ENCODE results near the gene RIMS3.

The RIMS3 gene

DNA sequence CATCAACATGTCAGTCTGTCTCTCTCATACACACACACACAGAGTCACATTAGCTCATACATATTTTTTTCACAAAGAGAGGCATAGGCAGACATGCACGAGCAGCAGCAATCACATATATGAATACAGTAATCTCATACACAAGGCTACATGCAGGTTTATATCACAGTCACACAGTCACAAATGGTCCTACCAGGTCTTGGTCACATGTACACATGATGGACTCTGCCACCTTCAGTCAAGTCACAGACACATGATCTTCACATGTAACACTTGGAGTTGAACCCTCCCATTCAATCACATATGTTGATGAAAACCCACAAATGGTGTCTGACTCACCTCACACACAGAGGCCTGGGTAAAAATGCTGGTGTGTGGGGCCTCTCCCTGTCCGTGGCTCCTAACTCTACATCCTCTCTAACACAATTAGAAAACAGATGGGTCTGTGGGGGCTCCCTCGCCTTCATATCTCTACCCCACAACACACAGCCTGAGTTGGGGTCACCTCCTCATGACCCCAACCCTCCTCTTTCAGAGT is 27.9 kb downstream of the RIMS3 start:
- no peak for TF ChIP-seq FOXA1 (IDR thresholded peaks at IDR 0.05)
- no peak for TF ChIP-seq BHLHE40 (IDR thresholded peaks at IDR 0.05; ENCODE audit: borderline replicate concordance)
- no peak for TF ChIP-seq ELF4 (IDR thresholded peaks at IDR 0.05)
- no peak for TF ChIP-seq PKNOX1 (IDR thresholded peaks at IDR 0.05)
- TF ChIP-seq NFRKB (IDR thresholded peaks at IDR 0.05): no peak
- no peak for TF ChIP-seq L3MBTL2 (conservative IDR thresholded peaks at IDR 0.05)
- no peak for TF ChIP-seq SP1 (IDR thresholded peaks at IDR 0.05)
- no peak for TF ChIP-seq LEF1 (IDR thresholded peaks at IDR 0.05; ENCODE audit: borderline replicate concordance)
- no peak for TF ChIP-seq FOXK2 (IDR thresholded peaks at IDR 0.05)
- TF ChIP-seq ARNT (IDR thresholded peaks at IDR 0.05): no peak
- TF ChIP-seq TARDBP (IDR thresholded peaks at IDR 0.05): no peak
- TF ChIP-seq ZNF384 (IDR thresholded peaks at IDR 0.05): no peak
- no peak for TF ChIP-seq HDGF (IDR thresholded peaks at IDR 0.05; ENCODE audit: borderline replicate concordance)
- no peak for TF ChIP-seq CTBP1 (IDR thresholded peaks at IDR 0.05; ENCODE audit: borderline replicate concordance)
- no peak for TF ChIP-seq SUZ12 (IDR thresholded peaks at IDR 0.05)
- ChIA-PET POLR2A (no interaction called here), CTCF (interaction anchor here (0.7 kb wide), 1 partner anchor 23 kb away, joined by 3 read pairs; no protein-coding TSS in a partner anchor)
- DNase-seq (ENCODE audit: extremely low spot score): no peak

DNA sequence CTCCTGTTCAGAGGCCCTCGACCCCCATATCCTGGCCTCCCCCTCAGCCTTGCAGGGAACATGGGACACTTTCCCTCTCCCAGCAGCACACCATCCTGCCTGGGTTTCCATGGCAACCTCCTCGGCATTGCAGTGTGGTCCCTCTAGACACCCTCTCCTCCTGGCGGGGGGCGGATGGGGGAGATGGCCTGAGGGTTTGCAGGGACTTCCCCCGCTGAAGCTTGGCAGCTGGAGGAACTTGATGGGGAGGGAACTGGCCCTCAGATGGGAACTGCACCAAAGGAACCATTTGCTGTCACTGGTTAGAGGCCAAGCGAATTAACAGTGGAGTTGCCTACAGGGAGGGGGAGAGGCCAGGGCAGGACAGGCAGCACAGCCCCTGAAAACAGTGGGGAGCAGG is 28.7 kb downstream of the RIMS3 start:
- CTCF ChIA-PET: no interaction called here
- POLR2A ChIA-PET: no interaction called here
- TF ChIP-seq HDGF (IDR thresholded peaks at IDR 0.05; ENCODE audit: borderline replicate concordance) (no peak), FOXA1 (IDR thresholded peaks at IDR 0.05) (no peak), LEF1 (IDR thresholded peaks at IDR 0.05; ENCODE audit: borderline replicate concordance) (no peak), FOXM1 (IDR thresholded peaks at IDR 0.05; ENCODE audit: borderline replicate concordance) (no peak), ELF4 (IDR thresholded peaks at IDR 0.05) (no peak), BHLHE40 (IDR thresholded peaks at IDR 0.05; ENCODE audit: borderline replicate concordance) (no peak), FOXK2 (IDR thresholded peaks at IDR 0.05) (no peak), ZNF384 (IDR thresholded peaks at IDR 0.05) (no peak), L3MBTL2 (conservative IDR thresholded peaks at IDR 0.05) (no peak), SP1 (IDR thresholded peaks at IDR 0.05) (no peak), PKNOX1 (IDR thresholded peaks at IDR 0.05) (no peak), TARDBP (IDR thresholded peaks at IDR 0.05) (no peak), SUZ12 (IDR thresholded peaks at IDR 0.05) (no peak), CTBP1 (IDR thresholded peaks at IDR 0.05; ENCODE audit: borderline replicate concordance) (no peak)
- no peak for DNase-seq (ENCODE audit: extremely low spot score)

DNA sequence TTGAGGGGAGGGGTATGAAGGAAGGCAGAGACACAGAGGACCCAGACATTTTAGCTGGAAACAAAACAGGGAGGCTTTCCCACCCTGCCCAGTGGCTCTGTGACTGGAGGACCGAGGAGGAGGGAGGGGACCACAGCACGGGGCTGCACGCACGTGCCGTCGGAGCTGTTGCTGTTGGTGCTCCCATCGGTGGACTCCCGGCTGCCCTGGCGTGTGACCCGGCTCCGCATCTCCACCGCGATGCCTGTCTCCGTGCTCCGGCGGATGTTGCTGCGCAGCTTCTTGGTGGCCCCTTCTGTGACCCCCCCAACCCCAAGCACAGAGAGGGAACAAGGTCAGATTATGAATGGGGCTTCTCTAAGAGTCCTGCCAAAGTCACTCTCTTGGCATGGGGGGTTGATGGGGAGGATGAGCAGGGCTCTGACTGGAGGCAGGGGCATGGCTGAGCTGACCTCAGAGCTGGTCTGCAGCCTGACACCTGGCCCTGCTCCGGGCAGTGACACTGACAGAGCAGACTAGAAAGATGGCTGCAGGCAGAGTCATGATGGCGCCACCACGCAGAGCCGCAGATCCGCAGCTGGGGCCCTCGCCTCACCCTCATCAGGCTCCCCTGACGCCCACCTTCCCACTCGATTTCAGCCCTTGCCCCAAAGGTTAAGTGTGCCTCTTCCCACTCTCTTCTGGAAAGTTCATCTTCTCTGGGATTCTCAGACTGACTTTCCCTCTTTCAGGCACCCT is 29.6 kb downstream of the RIMS3 start:
- no peak for DNase-seq (ENCODE audit: extremely low spot score)
- POLR2A ChIA-PET: no interaction called here
- CTCF ChIA-PET: no interaction called here
- TF ChIP-seq FOXA1 (IDR thresholded peaks at IDR 0.05): no peak
- no peak for TF ChIP-seq FOXM1 (IDR thresholded peaks at IDR 0.05; ENCODE audit: borderline replicate concordance)
- TF ChIP-seq ELF4 (IDR thresholded peaks at IDR 0.05): no peak
- TF ChIP-seq LEF1 (IDR thresholded peaks at IDR 0.05; ENCODE audit: borderline replicate concordance): no peak
- no peak for TF ChIP-seq SUZ12 (IDR thresholded peaks at IDR 0.05)
- no peak for TF ChIP-seq CTBP1 (IDR thresholded peaks at IDR 0.05; ENCODE audit: borderline replicate concordance)
- TF ChIP-seq SP1 (IDR thresholded peaks at IDR 0.05): no peak
- no peak for TF ChIP-seq NFRKB (IDR thresholded peaks at IDR 0.05)
- TF ChIP-seq ZNF384 (IDR thresholded peaks at IDR 0.05): no peak
- no peak for TF ChIP-seq TARDBP (IDR thresholded peaks at IDR 0.05)
- no peak for TF ChIP-seq L3MBTL2 (conservative IDR thresholded peaks at IDR 0.05)
- TF ChIP-seq FOXK2 (IDR thresholded peaks at IDR 0.05): no peak
- TF ChIP-seq PKNOX1 (IDR thresholded peaks at IDR 0.05): no peak
- no peak for TF ChIP-seq HDGF (IDR thresholded peaks at IDR 0.05; ENCODE audit: borderline replicate concordance)
- TF ChIP-seq ARNT (IDR thresholded peaks at IDR 0.05): no peak
- no peak for TF ChIP-seq BHLHE40 (IDR thresholded peaks at IDR 0.05; ENCODE audit: borderline replicate concordance)

GRCh38 chr1:40634901-40635655 is 30.4 kb downstream of the RIMS3 start:
- DNase-seq (ENCODE audit: extremely low spot score): no peak
- POLR2A ChIA-PET: no interaction called here
- CTCF ChIA-PET: no interaction called here
- no peak for TF ChIP-seq HDGF (IDR thresholded peaks at IDR 0.05; ENCODE audit: borderline replicate concordance)
- no peak for TF ChIP-seq BHLHE40 (IDR thresholded peaks at IDR 0.05; ENCODE audit: borderline replicate concordance)
- no peak for TF ChIP-seq ARNT (IDR thresholded peaks at IDR 0.05)
- no peak for TF ChIP-seq SUZ12 (IDR thresholded peaks at IDR 0.05)
- no peak for TF ChIP-seq FOXA1 (IDR thresholded peaks at IDR 0.05)
- TF ChIP-seq L3MBTL2 (conservative IDR thresholded peaks at IDR 0.05): no peak
- no peak for TF ChIP-seq ZNF384 (IDR thresholded peaks at IDR 0.05)
- no peak for TF ChIP-seq SP1 (IDR thresholded peaks at IDR 0.05)
- no peak for TF ChIP-seq TARDBP (IDR thresholded peaks at IDR 0.05)
- no peak for TF ChIP-seq LEF1 (IDR thresholded peaks at IDR 0.05; ENCODE audit: borderline replicate concordance)
- TF ChIP-seq FOXK2 (IDR thresholded peaks at IDR 0.05): no peak
- TF ChIP-seq FOXM1 (IDR thresholded peaks at IDR 0.05; ENCODE audit: borderline replicate concordance): no peak
- TF ChIP-seq ELF4 (IDR thresholded peaks at IDR 0.05): no peak
- no peak for TF ChIP-seq CTBP1 (IDR thresholded peaks at IDR 0.05; ENCODE audit: borderline replicate concordance)

DNA sequence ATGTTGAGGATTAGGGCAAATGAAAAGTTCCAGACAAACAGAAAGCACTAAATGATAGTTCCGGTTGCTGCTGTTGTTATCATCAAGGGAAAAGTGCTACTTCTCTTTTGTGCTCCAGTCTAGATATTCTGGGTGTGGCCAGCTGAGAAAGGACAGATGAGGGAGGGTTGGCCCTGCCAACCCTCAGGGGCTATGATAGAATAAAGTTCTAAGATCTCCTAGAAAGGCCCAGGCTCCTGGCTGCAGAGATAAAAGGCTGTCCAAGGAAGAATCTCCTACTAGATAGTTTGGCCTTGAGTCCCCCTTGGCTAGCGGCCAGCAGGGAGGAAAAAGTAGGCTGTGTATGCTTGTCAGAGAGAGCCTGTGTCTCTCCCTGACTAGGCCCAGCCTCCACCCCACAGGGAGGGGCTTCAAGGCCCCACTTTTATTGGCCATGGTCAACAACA is 31.5 kb downstream of the RIMS3 start:
- ChIA-PET POLR2A (interaction anchor here (1.3 kb wide), 1 partner anchor 58 kb away, joined by 4 read pairs; the partner anchor contains the start of gene NFYC), CTCF (no interaction called here)
- TF ChIP-seq FOXM1 (IDR thresholded peaks at IDR 0.05; ENCODE audit: borderline replicate concordance) (no peak), HDGF (IDR thresholded peaks at IDR 0.05; ENCODE audit: borderline replicate concordance) (no peak), NFRKB (IDR thresholded peaks at IDR 0.05) (no peak), LEF1 (IDR thresholded peaks at IDR 0.05; ENCODE audit: borderline replicate concordance) (no peak), ELF4 (IDR thresholded peaks at IDR 0.05) (no peak), FOXK2 (IDR thresholded peaks at IDR 0.05) (no peak), L3MBTL2 (conservative IDR thresholded peaks at IDR 0.05) (no peak)
- DNase-seq (ENCODE audit: extremely low spot score): no peak

All from HEK293T (cell line).